HEK293T (cell line): Measurements from ENCODE around the gene HOMER3.

Experiments
- BHLHE40 ChIP-seq: fragments of 450-650 bp; IDR thresholded peaks from 2 replicates; pipeline ENCODE4 v1.6.1; 2016; ENCODE audit warnings: mild to moderate bottlenecking, moderate library complexity, borderline replicate concordance
- ELF4 ChIP-seq: fragments of 450-650 bp; IDR thresholded peaks from 2 replicates; pipeline ENCODE4 v1.6.1; 2017; ENCODE audit warnings: antibody characterized with exemption
- FOXK2 ChIP-seq: fragments of 450-650 bp; IDR thresholded peaks from 2 replicates; pipeline ENCODE4 v1.6.1; 2016; ENCODE audit warnings: mild to moderate bottlenecking
- FOXM1 ChIP-seq: fragments of 450-650 bp; IDR thresholded peaks from 2 replicates; pipeline ENCODE4 v1.6.1; 2017; ENCODE audit warnings: mild to moderate bottlenecking, borderline replicate concordance
- HDGF ChIP-seq: fragments of 450-650 bp; IDR thresholded peaks from 2 replicates; pipeline ENCODE4 v1.6.1; 2017; ENCODE audit warnings: antibody characterized with exemption, borderline replicate concordance
- LEF1 ChIP-seq: fragments of 450-650 bp; IDR thresholded peaks from 2 replicates; pipeline ENCODE4 v1.6.1; 2017; ENCODE audit warnings: mild to moderate bottlenecking, borderline replicate concordance
- SP1 ChIP-seq: fragments of 450-650 bp; IDR thresholded peaks from 2 replicates; pipeline ENCODE4 v1.6.1; 2017
- SUZ12 ChIP-seq: fragments of 450-650 bp; IDR thresholded peaks from 2 replicates; pipeline ENCODE4 v1.6.1; 2016; ENCODE audit warnings: mild to moderate bottlenecking
- TARDBP ChIP-seq: fragments of 450-650 bp; IDR thresholded peaks from 2 replicates; pipeline ENCODE4 v1.6.1; 2016
- ZNF384 ChIP-seq: fragments of 450-650 bp; IDR thresholded peaks from 2 replicates; pipeline ENCODE4 v1.6.1; 2016
- TF ChIP-seq, protein P1 (sequence below): fragments of 450-650 bp; IDR thresholded peaks from 2 replicates; pipeline ENCODE4 v1.6.1; 2016

GRCh38 chr19:18883526-18884304, 57.3 kb downstream of the HOMER3 start:
- TF ChIP-seq BHLHE40 (no peak), LEF1 (no peak), TARDBP (no peak), ZNF384 (no peak), ELF4 (no peak), HDGF (no peak), SP1 (no peak), SUZ12 (no peak), FOXK2 (no peak), FOXM1 (no peak)
- TF ChIP-seq, protein P1, sequence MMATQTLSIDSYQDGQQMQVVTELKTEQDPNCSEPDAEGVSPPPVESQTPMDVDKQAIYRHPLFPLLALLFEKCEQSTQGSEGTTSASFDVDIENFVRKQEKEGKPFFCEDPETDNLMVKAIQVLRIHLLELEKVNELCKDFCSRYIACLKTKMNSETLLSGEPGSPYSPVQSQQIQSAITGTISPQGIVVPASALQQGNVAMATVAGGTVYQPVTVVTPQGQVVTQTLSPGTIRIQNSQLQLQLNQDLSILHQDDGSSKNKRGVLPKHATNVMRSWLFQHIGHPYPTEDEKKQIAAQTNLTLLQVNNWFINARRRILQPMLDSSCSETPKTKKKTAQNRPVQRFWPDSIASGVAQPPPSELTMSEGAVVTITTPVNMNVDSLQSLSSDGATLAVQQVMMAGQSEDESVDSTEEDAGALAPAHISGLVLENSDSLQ = no peak
